ENCODE data around the gene SNTG2. TPM values are rescaled to one million over a fixed set of nuclear protein-coding genes. Genes with fewer than 3 reads are reported as not detected.

The SNTG2 gene
- polyA plus RNA-seq, 3 donors, result not detected

DNA sequence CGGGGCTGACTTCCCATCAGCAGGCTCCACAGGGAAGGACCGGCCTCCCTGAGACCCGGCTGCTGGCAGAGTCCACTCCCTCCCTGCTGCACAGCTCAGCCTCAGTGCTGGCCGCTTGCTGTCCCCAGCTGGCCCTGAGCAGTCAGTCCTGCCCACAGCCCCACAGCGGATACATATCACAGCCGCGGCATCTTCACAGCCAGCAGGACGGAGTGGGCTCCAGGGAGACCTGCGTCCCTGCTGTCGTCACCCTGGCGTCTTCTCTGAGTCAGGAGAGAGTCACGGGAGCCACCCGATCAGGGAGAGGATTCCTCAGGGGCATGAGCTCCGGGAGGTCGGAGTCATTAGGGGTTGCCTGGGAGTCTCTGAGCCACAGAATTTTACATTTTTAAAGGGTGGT, 13.1 kb upstream of the SNTG2 start:
- no peak overlapping the region for H3K4me2 ChIP-seq (replicated peaks; ENCODE audit: extremely low read depth, low read length, poor library complexity, severe bottlenecking)
- no peaks in the 10 kb centered on the region for H3K36me3 ChIP-seq (replicated peaks in 1 of 2; ENCODE audit: control insufficient read depth in 1 of 2, insufficient read depth in 2 of 2, low read length in 2 of 2)
- TF ChIP-seq, protein P1, sequence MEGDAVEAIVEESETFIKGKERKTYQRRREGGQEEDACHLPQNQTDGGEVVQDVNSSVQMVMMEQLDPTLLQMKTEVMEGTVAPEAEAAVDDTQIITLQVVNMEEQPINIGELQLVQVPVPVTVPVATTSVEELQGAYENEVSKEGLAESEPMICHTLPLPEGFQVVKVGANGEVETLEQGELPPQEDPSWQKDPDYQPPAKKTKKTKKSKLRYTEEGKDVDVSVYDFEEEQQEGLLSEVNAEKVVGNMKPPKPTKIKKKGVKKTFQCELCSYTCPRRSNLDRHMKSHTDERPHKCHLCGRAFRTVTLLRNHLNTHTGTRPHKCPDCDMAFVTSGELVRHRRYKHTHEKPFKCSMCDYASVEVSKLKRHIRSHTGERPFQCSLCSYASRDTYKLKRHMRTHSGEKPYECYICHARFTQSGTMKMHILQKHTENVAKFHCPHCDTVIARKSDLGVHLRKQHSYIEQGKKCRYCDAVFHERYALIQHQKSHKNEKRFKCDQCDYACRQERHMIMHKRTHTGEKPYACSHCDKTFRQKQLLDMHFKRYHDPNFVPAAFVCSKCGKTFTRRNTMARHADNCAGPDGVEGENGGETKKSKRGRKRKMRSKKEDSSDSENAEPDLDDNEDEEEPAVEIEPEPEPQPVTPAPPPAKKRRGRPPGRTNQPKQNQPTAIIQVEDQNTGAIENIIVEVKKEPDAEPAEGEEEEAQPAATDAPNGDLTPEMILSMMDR (IDR thresholded peaks at IDR 0.05), result no peak
- Mint-ChIP-seq H3K9me3 (peaks cover 0 to 12% (median 6%) of the 10 kb centered on the region in 7 donors), H3K4me1 (no peaks in the 10 kb centered on the region), H3K4me3 (no peak overlapping the region), H3K27ac (no peak overlapping the region), H3K36me3 (no peaks in the 10 kb centered on the region), H3K27me3 (ENCODE audit: low read depth in 3 of 3) (no peaks in the 10 kb centered on the region)
- no peaks in the 10 kb centered on the region for H3K27me3 ChIP-seq (ENCODE audit: control insufficient read depth in 2 of 2, insufficient read depth in 2 of 2, low read length in 2 of 2)
- 92% methylated on average over 15 of the region's 15 CpGs for WGBS (ENCODE audit: insufficient coverage)
- no peaks in the 10 kb centered on the region for H3K4me1 ChIP-seq (ENCODE audit: control insufficient read depth in 1 of 2, insufficient read depth in 2 of 2, low read length in 2 of 2)
- H3K4me3 ChIP-seq (replicated peaks in 1 of 3; ENCODE audit: low read depth in 2 of 3, low read length in 3 of 3), result no peak overlapping the region
- H3K79me2 ChIP-seq (ENCODE audit: insufficient read depth, low read length), result no peaks in the 10 kb centered on the region
- H3K9ac ChIP-seq (ENCODE audit: insufficient read depth, low read length, poor library complexity, severe bottlenecking), result no peak overlapping the region
- no peak for DNase-seq
- no peak overlapping the region for H2AFZ ChIP-seq (ENCODE audit: insufficient read depth, low read depth, low read length, poor library complexity, severe bottlenecking)
- no peak overlapping the region for H3K27ac ChIP-seq (ENCODE audit: low read depth in 1 of 2, low read length in 2 of 2)
- H4K20me1 ChIP-seq (ENCODE audit: insufficient read depth, low read length), result no peaks in the 10 kb centered on the region
- intact Hi-C loops (cut with micrococcal nuclease), result no loop called here
- peaks cover 5 to 11% of the 10 kb centered on the region in 2 donors for H3K9me3 ChIP-seq (replicated peaks in 1 of 2; ENCODE audit: control insufficient read depth in 1 of 2, insufficient read depth in 1 of 2, low read length in 2 of 2)

DNA sequence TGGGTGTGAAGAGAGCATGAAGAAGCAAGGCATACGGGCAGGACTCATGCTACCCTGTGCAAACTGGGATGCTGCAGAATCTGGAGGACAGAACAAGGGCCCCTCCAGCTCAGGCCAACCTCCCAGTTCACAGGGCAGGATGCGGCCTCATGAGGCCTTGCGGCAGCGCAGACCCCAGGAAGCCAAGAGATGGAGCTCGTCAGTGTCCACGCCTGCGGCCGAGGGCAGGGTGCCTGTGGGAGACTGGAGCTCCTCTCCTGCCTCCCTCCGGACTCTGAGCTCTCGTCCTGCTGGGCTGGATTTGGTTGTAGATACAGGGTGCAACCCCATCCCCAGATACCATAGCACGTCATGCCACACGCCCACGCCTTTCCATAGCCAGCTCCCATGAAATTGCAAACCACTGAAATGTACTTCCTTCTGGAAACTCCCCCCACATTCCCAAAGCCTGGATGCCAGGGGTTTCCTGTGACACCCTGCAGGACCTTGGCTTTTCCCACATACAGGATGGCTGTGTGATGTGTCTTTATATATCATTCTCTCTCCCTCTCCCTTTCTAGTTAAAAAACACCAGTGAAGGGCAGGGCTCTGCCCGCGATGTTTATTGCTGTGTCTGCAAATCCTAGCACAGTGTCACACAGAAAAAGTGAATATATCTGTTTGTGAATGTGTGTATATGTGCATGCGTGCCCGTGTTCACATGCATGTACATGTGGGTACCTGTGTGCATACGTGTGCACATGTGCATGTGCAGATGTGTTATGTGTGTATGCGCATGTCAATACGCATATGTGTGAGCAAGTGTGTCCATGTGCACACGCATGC, 12.3 kb upstream of the SNTG2 start:
- Mint-ChIP-seq H3K27ac (peak overlapping the region in 1 of 7 donors; percentile 30), H3K36me3 (no peaks in the 10 kb centered on the region), H3K9me3 (peaks cover 0 to 12% (median 4%) of the 10 kb centered on the region in 7 donors), H3K4me1 (no peaks in the 10 kb centered on the region), H3K27me3 (ENCODE audit: low read depth in 3 of 3) (no peaks in the 10 kb centered on the region), H3K4me3 (no peak overlapping the region)
- H3K9me3 ChIP-seq (replicated peaks in 1 of 2; ENCODE audit: control insufficient read depth in 1 of 2, insufficient read depth in 1 of 2, low read length in 2 of 2), result peaks cover 5 to 11% of the 10 kb centered on the region in 2 donors
- TF ChIP-seq, protein P1 (IDR thresholded peaks at IDR 0.05), result no peak
- no peaks in the 10 kb centered on the region for H3K36me3 ChIP-seq (replicated peaks in 1 of 2; ENCODE audit: control insufficient read depth in 1 of 2, insufficient read depth in 2 of 2, low read length in 2 of 2)
- no peaks in the 10 kb centered on the region for H3K79me2 ChIP-seq (ENCODE audit: insufficient read depth, low read length)
- WGBS (ENCODE audit: insufficient coverage), result 95% methylated on average over 11 of the region's 21 CpGs
- H3K4me2 ChIP-seq (replicated peaks; ENCODE audit: extremely low read depth, low read length, poor library complexity, severe bottlenecking), result no peak overlapping the region
- no peak overlapping the region for H2AFZ ChIP-seq (ENCODE audit: insufficient read depth, low read depth, low read length, poor library complexity, severe bottlenecking)
- no peaks in the 10 kb centered on the region for H3K4me1 ChIP-seq (ENCODE audit: control insufficient read depth in 1 of 2, insufficient read depth in 2 of 2, low read length in 2 of 2)
- no peak overlapping the region for H3K9ac ChIP-seq (ENCODE audit: insufficient read depth, low read length, poor library complexity, severe bottlenecking)
- intact Hi-C loops (cut with micrococcal nuclease), result no loop called here
- no peaks in the 10 kb centered on the region for H4K20me1 ChIP-seq (ENCODE audit: insufficient read depth, low read length)
- H3K27me3 ChIP-seq (ENCODE audit: control insufficient read depth in 2 of 2, insufficient read depth in 2 of 2, low read length in 2 of 2), result no peaks in the 10 kb centered on the region
- no peak overlapping the region for H3K4me3 ChIP-seq (replicated peaks in 1 of 3; ENCODE audit: low read depth in 2 of 3, low read length in 3 of 3)
- no peak overlapping the region for H3K27ac ChIP-seq (ENCODE audit: low read depth in 1 of 2, low read length in 2 of 2)
- DNase-seq, result no peak

All from CD14-positive monocyte (primary cell).